NCI-H128 (cell line): ENCODE results near the gene CCDC91.
"Not testable (repeated sequence)": the region's sequence is repeated elsewhere in the genome, so short reads cannot be mapped to it uniquely, and the experiment has no call there.

Experiments
- DNase-seq: peaks from one replicate; lab custom pipeline; 2025; ENCODE audit not compliant: unreplicated experiment; lab: John Stamatoyannopoulos, UW

The CCDC91 gene

GRCh38 chr12:28446031-28446430 lies 255.8 kb downstream of the CCDC91 start:
- no peak for DNase-seq

- no peak for DNase-seq
Measured at GRCh38 chr12:28453686-28454085, 263.4 kb downstream of the CCDC91 start.

- no peak for DNase-seq
Measured at GRCh38 chr12:28456934-28457710, 266.9 kb downstream of the CCDC91 start.

- no peak for DNase-seq
Measured at GRCh38 chr12:28457785-28458184, 267.5 kb downstream of the CCDC91 start.

- no peak for DNase-seq
Measured at GRCh38 chr12:28459481-28459880, 269.2 kb downstream of the CCDC91 start.

GRCh38 chr12:28460420-28461130 lies 270.3 kb downstream of the CCDC91 start:
- no peak for DNase-seq

GRCh38 chr12:28463396-28463795 lies 273.1 kb downstream of the CCDC91 start:
- no peak for DNase-seq

GRCh38 chr12:28471762-28472161 lies 281.5 kb downstream of the CCDC91 start:
- not testable (repeated sequence) for DNase-seq

- DNase-seq, result not testable (repeated sequence)
Measured at GRCh38 chr12:28476206-28476605, 285.9 kb downstream of the CCDC91 start.

GRCh38 chr12:28479097-28479496 lies 288.8 kb downstream of the CCDC91 start:
- not testable (repeated sequence) for DNase-seq

- DNase-seq, result no peak
Measured at GRCh38 chr12:28479683-28480082, 289.4 kb downstream of the CCDC91 start.

- DNase-seq, result no peak
Measured at GRCh38 chr12:28484156-28484555, 293.9 kb downstream of the CCDC91 start.

GRCh38 chr12:28486521-28486920 lies 296.3 kb downstream of the CCDC91 start:
- no peak for DNase-seq

- no peak for DNase-seq
Measured at GRCh38 chr12:28489246-28489645, 299.0 kb downstream of the CCDC91 start.

- no peak for DNase-seq
Measured at GRCh38 chr12:28497889-28498411, 307.7 kb downstream of the CCDC91 start.

- DNase-seq, result no peak
Measured at GRCh38 chr12:28498850-28499249, 308.6 kb downstream of the CCDC91 start.

GRCh38 chr12:28500373-28501024 lies 310.2 kb downstream of the CCDC91 start:
- no peak for DNase-seq

GRCh38 chr12:28506271-28506670 lies 316.0 kb downstream of the CCDC91 start:
- no peak for DNase-seq

- no peak for DNase-seq
Measured at GRCh38 chr12:28507033-28507432, 316.8 kb downstream of the CCDC91 start.

- DNase-seq, result no peak
Measured at GRCh38 chr12:28507867-28508266, 317.6 kb downstream of the CCDC91 start.

GRCh38 chr12:28512406-28512805 lies 322.1 kb downstream of the CCDC91 start:
- DNase-seq, result no peak

GRCh38 chr12:28512876-28513275 lies 322.6 kb downstream of the CCDC91 start:
- DNase-seq, result no peak
